Measurements from ENCODE around the gene PLA2G2E. TPM values are rescaled to one million over a fixed set of nuclear protein-coding genes. Genes with fewer than 3 reads are reported as not detected.

PLA2G2E gene
- total RNA-seq, 1 donor from 2014 or later, result not detected

GRCh38 chr1:19920132-19920710 lies 3.2 kb downstream of the PLA2G2E start:
- no peaks in the 10 kb centered on the region for H3K27me3 ChIP-seq

GRCh38 chr1:19918057-19918456 lies 5.4 kb downstream of the PLA2G2E start:
- Histone ChIP-seq H3K4me3 (no peak overlapping the region), H3K9me3 (no peaks in the 10 kb centered on the region), H3K36me3 (peaks cover 12% of the 10 kb centered on the region), H3K27ac (no peak overlapping the region), H3K4me1 (no peaks in the 10 kb centered on the region), H3K27me3 (no peaks in the 10 kb centered on the region)
- ATAC-seq (peak; percentile 76), DNase-seq (peak; percentile 80)
- TF ChIP-seq CTCF (IDR thresholded peaks at IDR 0.05), result peak; percentile 90
- intact Hi-C loops (cut with DNase I), result no loop called here

More at GRCh38 chr1:19920132-19920710, 3.2 kb downstream of the PLA2G2E start:
- H3K9me3 ChIP-seq, result no peaks in the 10 kb centered on the region
- H3K4me1 ChIP-seq, result no peaks in the 10 kb centered on the region
- ATAC-seq (no peak), DNase-seq (no peak)
- TF ChIP-seq CTCF (IDR thresholded peaks at IDR 0.05), result no peak
- H3K27ac ChIP-seq, result no peak overlapping the region
- intact Hi-C loops (cut with DNase I), result no loop called here
- no peak overlapping the region for H3K4me3 ChIP-seq
- H3K36me3 ChIP-seq, result no peaks in the 10 kb centered on the region

- H3K27me3 ChIP-seq, result no peaks in the 10 kb centered on the region
- no peak for DNase-seq
- H3K27ac ChIP-seq, result no peak overlapping the region
- H3K4me1 ChIP-seq, result no peaks in the 10 kb centered on the region
- intact Hi-C loops (cut with DNase I), result no loop called here
- H3K9me3 ChIP-seq, result no peaks in the 10 kb centered on the region
- no peak overlapping the region for H3K4me3 ChIP-seq
- no peak for TF ChIP-seq CTCF (IDR thresholded peaks at IDR 0.05)
- ATAC-seq, result no peak
- peaks cover 84% of the 10 kb centered on the region for H3K36me3 ChIP-seq
Measured at GRCh38 chr1:19910650-19911049, 12.8 kb downstream of the PLA2G2E start.

- Histone ChIP-seq H3K27ac (no peak overlapping the region), H3K9me3 (no peaks in the 10 kb centered on the region), H3K27me3 (no peaks in the 10 kb centered on the region), H3K36me3 (peaks cover 90% of the 10 kb centered on the region), H3K4me1 (no peaks in the 10 kb centered on the region), H3K4me3 (no peak overlapping the region)
- intact Hi-C loops (cut with DNase I), result no loop called here
- TF ChIP-seq CTCF (IDR thresholded peaks at IDR 0.05), result no peak
- no peak for DNase-seq
- no peak for ATAC-seq
Measured at GRCh38 chr1:19909971-19910370, 13.4 kb downstream of the PLA2G2E start.

GRCh38 chr1:19909392-19909791 lies 14.0 kb downstream of the PLA2G2E start:
- Histone ChIP-seq H3K36me3 (peaks cover 96% of the 10 kb centered on the region), H3K27ac (no peak overlapping the region), H3K27me3 (no peaks in the 10 kb centered on the region), H3K4me1 (no peaks in the 10 kb centered on the region), H3K4me3 (no peak overlapping the region), H3K9me3 (no peaks in the 10 kb centered on the region)
- DNase-seq (no peak), ATAC-seq (no peak)
- no peak for TF ChIP-seq CTCF (IDR thresholded peaks at IDR 0.05)
- intact Hi-C loops (cut with DNase I), result no loop called here

- Histone ChIP-seq H3K27me3 (no peaks in the 10 kb centered on the region), H3K9me3 (no peaks in the 10 kb centered on the region), H3K27ac (no peak overlapping the region), H3K36me3 (peaks cover 92% of the 10 kb centered on the region), H3K4me1 (no peaks in the 10 kb centered on the region), H3K4me3 (no peak overlapping the region)
- DNase-seq (no peak), ATAC-seq (no peak)
- intact Hi-C loops (cut with DNase I), result no loop called here
- no peak for TF ChIP-seq CTCF (IDR thresholded peaks at IDR 0.05)
Measured at GRCh38 chr1:19907456-19907855, 16.0 kb downstream of the PLA2G2E start.
